Measurements from ENCODE around the gene PIGL. TPM values are rescaled to one million over a fixed set of nuclear protein-coding genes. Genes with fewer than 3 reads are reported as not detected.
"Not testable (repeated sequence)": the region's sequence is repeated elsewhere in the genome, so short reads cannot be mapped to it uniquely, and the experiment has no call there.

Gene PIGL
- total and polyA plus RNA-seq, 2 of the 4 experiments (the other 2 are of a cell fraction) = 17.9 to 29.5 TPM

- H2AK5ac ChIP-seq (ENCODE audit: low read depth, low read length); H3K4me2 ChIP-seq (ENCODE audit: low read depth, low read length); H3K56ac ChIP-seq (ENCODE audit: extremely low read depth, insufficient read depth, low read length); in situ Hi-C loops (cut with MboI; ENCODE audit: low sequenced_read_pairs); H3K18ac ChIP-seq (ENCODE audit: low read depth, low read length); H3K4me1 ChIP-seq (ENCODE audit: control insufficient read depth, insufficient read depth, low read length); H3K27ac ChIP-seq (ENCODE audit: insufficient read depth, low read length); H2BK120ac ChIP-seq (ENCODE audit: low read depth, low read length); DNase-seq; ATAC-seq (ENCODE audit: low read depth); H4K91ac ChIP-seq (ENCODE audit: insufficient read depth, low read depth, low read length); H2BK5ac ChIP-seq (ENCODE audit: low read depth, low read length, poor library complexity, severe bottlenecking); H2BK20ac ChIP-seq (ENCODE audit: low read depth, low read length); H4K8ac ChIP-seq (ENCODE audit: low read depth in 2 of 2, low read length in 2 of 2); H4K5ac ChIP-seq (ENCODE audit: low read depth, low read length); H3K27me3 ChIP-seq (ENCODE audit: control insufficient read depth, insufficient read depth, low read length); BruUV-seq (replicated peaks); H3K23ac ChIP-seq (ENCODE audit: low read depth, low read length); dilution Hi-C loops (cut with HindIII; ENCODE audit: low sequenced_read_pairs, unreplicated experiment); H3K9me3 ChIP-seq (ENCODE audit: control insufficient read depth, insufficient read depth, low read length); H2AK9ac ChIP-seq (replicated peaks; ENCODE audit: low read depth, low read length, poor library complexity); intact Hi-C loops (cut with micrococcal nuclease); H3K14ac ChIP-seq (replicated peaks; ENCODE audit: low read depth, low read length); H3K36me3 ChIP-seq (ENCODE audit: control insufficient read depth, insufficient read depth, low read length); H2BK15ac ChIP-seq (ENCODE audit: low read depth, low read length); H2AFZ ChIP-seq (replicated peaks; ENCODE audit: low read length, poor library complexity); H3K9me1 ChIP-seq (ENCODE audit: insufficient read depth, low read length); H3K4ac ChIP-seq (ENCODE audit: low read depth, low read length); H3K4me3 ChIP-seq (ENCODE audit: insufficient read depth, low read depth, low read length); H3K9ac ChIP-seq (ENCODE audit: low read depth, low read length): not testable (repeated sequence)
- WGBS, 2 experiments (ENCODE audit: extremely low coverage in 2 of 2, insufficient read length in 1 of 2) = 93% methylated on average over 4 of the region's 5 CpGs; no CpG with 5 or more reads in 1 of the 2 experiments
- ChIA-PET CTCF (interaction anchor here (0.6 kb wide), 1 partner anchor 189 kb away, joined by 3 read pairs; no protein-coding TSS in a partner anchor), POLR2A (ENCODE audit: unreplicated experiment) (interaction anchor here (0.6 kb wide), 1 partner anchor 14 kb away, joined by 5 read pairs; no protein-coding TSS in a partner anchor)
- H3K79me1 ChIP-seq (ENCODE audit: low read depth in 1 of 2, low read length in 2 of 2) = peaks cover 0 to 30% of the 10 kb centered on the region in 2 experiments; a peak in 3 of 4 replicates
- peaks cover 60% of the 10 kb centered on the region for H4K20me1 ChIP-seq (ENCODE audit: insufficient read depth, low read length)
These were observed 14.2 kb upstream of the PIGL start for GRCh38 chr17:16202554-16203500.

- peaks cover 65% of the 10 kb centered on the region for H4K20me1 ChIP-seq (ENCODE audit: insufficient read depth, low read length)
- H3K14ac ChIP-seq (replicated peaks; ENCODE audit: low read depth, low read length); dilution Hi-C loops (cut with HindIII; ENCODE audit: low sequenced_read_pairs, unreplicated experiment); H3K9ac ChIP-seq (ENCODE audit: low read depth, low read length); intact Hi-C loops (cut with micrococcal nuclease); H3K9me3 ChIP-seq (ENCODE audit: control insufficient read depth, insufficient read depth, low read length); H3K27me3 ChIP-seq (ENCODE audit: control insufficient read depth, insufficient read depth, low read length); H3K4me2 ChIP-seq (ENCODE audit: low read depth, low read length); H3K23ac ChIP-seq (ENCODE audit: low read depth, low read length); H2AK5ac ChIP-seq (ENCODE audit: low read depth, low read length); H2BK15ac ChIP-seq (ENCODE audit: low read depth, low read length); in situ Hi-C loops (cut with MboI; ENCODE audit: low sequenced_read_pairs); H2BK5ac ChIP-seq (ENCODE audit: low read depth, low read length, poor library complexity, severe bottlenecking); H3K4me3 ChIP-seq (ENCODE audit: insufficient read depth, low read depth, low read length); DNase-seq; H4K8ac ChIP-seq (ENCODE audit: low read depth in 2 of 2, low read length in 2 of 2); ATAC-seq (ENCODE audit: low read depth); H2AK9ac ChIP-seq (replicated peaks; ENCODE audit: low read depth, low read length, poor library complexity); POLR2A ChIA-PET (ENCODE audit: unreplicated experiment); BruUV-seq (replicated peaks); H2BK120ac ChIP-seq (ENCODE audit: low read depth, low read length); H3K27ac ChIP-seq (ENCODE audit: insufficient read depth, low read length); H4K5ac ChIP-seq (ENCODE audit: low read depth, low read length); H4K91ac ChIP-seq (ENCODE audit: insufficient read depth, low read depth, low read length); H3K36me3 ChIP-seq (ENCODE audit: control insufficient read depth, insufficient read depth, low read length); H3K18ac ChIP-seq (ENCODE audit: low read depth, low read length); H2AFZ ChIP-seq (replicated peaks; ENCODE audit: low read length, poor library complexity); H2BK20ac ChIP-seq (ENCODE audit: low read depth, low read length); H3K9me1 ChIP-seq (ENCODE audit: insufficient read depth, low read length); H3K4me1 ChIP-seq (ENCODE audit: control insufficient read depth, insufficient read depth, low read length); H3K4ac ChIP-seq (ENCODE audit: low read depth, low read length); CTCF ChIA-PET; H3K56ac ChIP-seq (ENCODE audit: extremely low read depth, insufficient read depth, low read length): not testable (repeated sequence)
- peaks cover 0 to 28% of the 10 kb centered on the region in 2 experiments; a peak in 3 of 4 replicates for H3K79me1 ChIP-seq (ENCODE audit: low read depth in 1 of 2, low read length in 2 of 2)
- WGBS, 2 experiments (ENCODE audit: extremely low coverage in 2 of 2, insufficient read length in 1 of 2) = no CpG with 5 or more reads among the region's 6 CpGs
These were observed 12.2 kb upstream of the PIGL start for GRCh38 chr17:16204763-16205162.
